Mucosa of gallbladder (tissue), 1 donor: Measurements from ENCODE around the gene CD72. TPM values are rescaled to one million over a fixed set of nuclear protein-coding genes. Genes with fewer than 3 reads are reported as not detected.

Experiments used
- DNase-seq: peaks from one replicate; pipeline ENCODE4 v3.0.0-alpha.2; 2020; ENCODE audit warnings: low spot score
- total RNA-seq: library from RNA; stranded (reverse); gene quantifications from one replicate; pipeline ENCODE4 v1.2.1, GENCODE V29; 2021
- donor health status: DM: no; HTN: no; CAD: no.

CD72 gene
- 2.4 TPM for total RNA-seq

GRCh38 chr9:35618325-35618727, at the start of gene CD72:
Gene CD72 (minus strand): TSS chr9:35618413. CDS start chr9:35618303, 110 bp downstream.
- no peak for DNase-seq

GRCh38 chr9:35667939-35668338, 49.7 kb upstream of the CD72 start:
- no peak for DNase-seq

GRCh38 chr9:35666549-35666948, 48.3 kb upstream of the CD72 start:
- DNase-seq = no peak

- no peak for DNase-seq
Observed at GRCh38 chr9:35666045-35666444, 47.8 kb upstream of the CD72 start.

- no peak for DNase-seq
Observed at GRCh38 chr9:35665471-35665818, 47.2 kb upstream of the CD72 start.

- peak; percentile 82 for DNase-seq
Observed at GRCh38 chr9:35664531-35665470, 46.6 kb upstream of the CD72 start, which contains the start of gene ARHGEF39. Gene ARHGEF39 (minus strand): TSS chr9:35665195. CDS start chr9:35665169, 26 bp downstream.

- no peak for DNase-seq
Observed at GRCh38 chr9:35662437-35662836, 44.2 kb upstream of the CD72 start.

GRCh38 chr9:35661756-35662350, 43.6 kb upstream of the CD72 start:
- DNase-seq = no peak

- DNase-seq = peak; percentile 52
Observed at GRCh38 chr9:35660966-35661415, 42.8 kb upstream of the CD72 start.

GRCh38 chr9:35659340-35659739, 41.1 kb upstream of the CD72 start:
- no peak for DNase-seq

GRCh38 chr9:35658968-35659220, 40.7 kb upstream of the CD72 start:
- DNase-seq = no peak

- peak; percentile 84 for DNase-seq
Observed at GRCh38 chr9:35658137-35658967, 40.1 kb upstream of the CD72 start, which contains the start of gene CCDC107. Gene CCDC107 (plus strand): TSS chr9:35658292. CDS start chr9:35658380, 88 bp downstream.

- DNase-seq = peak; percentile 97
Observed at GRCh38 chr9:35657546-35658136, 39.4 kb upstream of the CD72 start, which contains the start of gene RMRP. Gene RMRP (minus strand): TSS chr9:35658019.

GRCh38 chr9:35656831-35657545, 38.8 kb upstream of the CD72 start:
- DNase-seq = no peak

GRCh38 chr9:35656348-35656747, 38.1 kb upstream of the CD72 start:
- no peak for DNase-seq

- DNase-seq = no peak
Observed at GRCh38 chr9:35653611-35654010, 35.4 kb upstream of the CD72 start.

- DNase-seq = no peak
Observed at GRCh38 chr9:35652829-35653209, 34.6 kb upstream of the CD72 start.

- DNase-seq = no peak
Observed at GRCh38 chr9:35651956-35652828, 34.0 kb upstream of the CD72 start.

GRCh38 chr9:35650341-35651158, 32.3 kb upstream of the CD72 start, which contains the start of gene SIT1:
Gene SIT1 (minus strand): TSS chr9:35650931. CDS start chr9:35650853, 78 bp downstream.
- DNase-seq = no peak
